SK-N-MC (cell line): Measurements from ENCODE around the gene PPP1R1C.

Experiments used
- DNase-seq: peaks from one replicate; pipeline ENCODE4 v3.0.0-alpha.2; 2011; ENCODE audit warnings: low read depth, low spot score
- H3K27ac ChIP-seq: fragments of 200-600 bp; sonication (generic); 2 replicates; pipeline ENCODE4 v1.5.1; 2016; ENCODE audit warnings: mixed run types
- H3K36me3 ChIP-seq: fragments of 200-600 bp; sonication (generic); 2 replicates; pipeline ENCODE4 v1.6.1; 2017; ENCODE audit warnings: antibody characterized with exemption, low read length, mixed read lengths; ENCODE audit not compliant: insufficient read depth
- H3K4me3 ChIP-seq: fragments of 200-600 bp; sonication (generic); 2 replicates; pipeline ENCODE4 v1.5.1; 2016
- H3K9ac ChIP-seq: fragments of 200-600 bp; sonication (generic); 2 replicates; pipeline ENCODE4 v1.8.0; 2017; ENCODE audit warnings: mixed run types, mixed read lengths; ENCODE audit not compliant: insufficient read length
- H3K9me3 ChIP-seq: fragments of 200-600 bp; sonication (generic); 2 replicates; pipeline ENCODE4 v1.6.1; 2017; ENCODE audit warnings: low read depth, mild to moderate bottlenecking, antibody characterized with exemption, low read length, moderate library complexity, mixed read lengths
- EZH2 ChIP-seq: fragments of 200-600 bp; sonication (generic); IDR thresholded peaks from one replicate; pipeline ENCODE4 v1.6.1; 2017; ENCODE audit warnings: antibody characterized with exemption
- FOXP2 ChIP-seq: optimal IDR thresholded peaks from 2 replicates; pipeline ENCODE3; 2011; ENCODE audit warnings: mild to moderate bottlenecking, moderate library complexity; ENCODE audit not compliant: insufficient read depth; ENCODE audit errors: extremely low read length, control extremely low read depth
- POLR2AphosphoS5 ChIP-seq: IDR thresholded peaks from 2 replicates; pipeline ENCODE4 v1.6.1; 2012; ENCODE audit warnings: mild to moderate bottlenecking, low read depth, low read length, borderline replicate concordance

Gene PPP1R1C

GRCh38 chr2:182098648-182099047 lies 113.0 kb downstream of the PPP1R1C start:
- Histone ChIP-seq H3K36me3 (no peaks in the 10 kb centered on the region), H3K4me3 (no peak overlapping the region), H3K27ac (no peak overlapping the region), H3K9ac (no peak overlapping the region), H3K9me3 (no peaks in the 10 kb centered on the region)
- TF ChIP-seq EZH2: no peak
- no peak for TF ChIP-seq POLR2AphosphoS5
- no peak for TF ChIP-seq FOXP2
- no peak for DNase-seq

- no peak for DNase-seq
- Histone ChIP-seq H3K27ac (no peak overlapping the region), H3K9me3 (no peaks in the 10 kb centered on the region), H3K9ac (no peak overlapping the region), H3K36me3 (no peaks in the 10 kb centered on the region), H3K4me3 (no peak overlapping the region)
- no peak for TF ChIP-seq FOXP2
- no peak for TF ChIP-seq POLR2AphosphoS5
- no peak for TF ChIP-seq EZH2
Measured at GRCh38 chr2:182101263-182101662, 115.6 kb downstream of the PPP1R1C start.

GRCh38 chr2:182103526-182103925 lies 117.9 kb downstream of the PPP1R1C start:
- H3K9me3 ChIP-seq: no peaks in the 10 kb centered on the region
- H3K27ac ChIP-seq: no peak overlapping the region
- no peaks in the 10 kb centered on the region for H3K36me3 ChIP-seq
- no peak overlapping the region for H3K4me3 ChIP-seq
- TF ChIP-seq POLR2AphosphoS5 (no peak), FOXP2 (no peak), EZH2 (no peak)
- no peak overlapping the region for H3K9ac ChIP-seq
- no peak for DNase-seq

GRCh38 chr2:182110347-182110746 lies 124.7 kb downstream of the PPP1R1C start:
- H3K4me3 ChIP-seq: no peak overlapping the region
- DNase-seq: no peak
- no peak overlapping the region for H3K27ac ChIP-seq
- TF ChIP-seq POLR2AphosphoS5: no peak
- no peaks in the 10 kb centered on the region for H3K36me3 ChIP-seq
- H3K9ac ChIP-seq: no peak overlapping the region
- H3K9me3 ChIP-seq: no peaks in the 10 kb centered on the region

GRCh38 chr2:182113334-182113733 lies 127.7 kb downstream of the PPP1R1C start:
- Histone ChIP-seq H3K36me3 (no peaks in the 10 kb centered on the region), H3K4me3 (no peak overlapping the region), H3K27ac (no peak overlapping the region), H3K9ac (no peak overlapping the region), H3K9me3 (no peaks in the 10 kb centered on the region)
- DNase-seq: no peak
- TF ChIP-seq EZH2 (no peak), FOXP2 (no peak), POLR2AphosphoS5 (no peak)

- no peak overlapping the region for H3K9ac ChIP-seq
- no peak for DNase-seq
- no peak overlapping the region for H3K4me3 ChIP-seq
- no peak overlapping the region for H3K27ac ChIP-seq
- H3K9me3 ChIP-seq: no peaks in the 10 kb centered on the region
- H3K36me3 ChIP-seq: no peaks in the 10 kb centered on the region
- no peak for TF ChIP-seq EZH2
- no peak for TF ChIP-seq POLR2AphosphoS5
- no peak for TF ChIP-seq FOXP2
Measured at GRCh38 chr2:182115258-182115657, 129.6 kb downstream of the PPP1R1C start.

- DNase-seq: no peak
- TF ChIP-seq EZH2 (no peak), FOXP2 (no peak), POLR2AphosphoS5 (no peak)
- Histone ChIP-seq H3K4me3 (no peak overlapping the region), H3K27ac (no peak overlapping the region), H3K9me3 (no peaks in the 10 kb centered on the region), H3K9ac (no peak overlapping the region), H3K36me3 (no peaks in the 10 kb centered on the region)
Measured at GRCh38 chr2:182116774-182117173, 131.1 kb downstream of the PPP1R1C start.

GRCh38 chr2:182117196-182117595 lies 131.5 kb downstream of the PPP1R1C start:
- H3K9ac ChIP-seq: no peak overlapping the region
- no peaks in the 10 kb centered on the region for H3K9me3 ChIP-seq
- H3K36me3 ChIP-seq: no peaks in the 10 kb centered on the region
- no peak for DNase-seq
- H3K4me3 ChIP-seq: no peak overlapping the region
- TF ChIP-seq FOXP2 (no peak), POLR2AphosphoS5 (no peak), EZH2 (no peak)
- no peak overlapping the region for H3K27ac ChIP-seq

- Histone ChIP-seq H3K27ac (no peak overlapping the region), H3K9ac (no peak overlapping the region), H3K36me3 (no peaks in the 10 kb centered on the region), H3K4me3 (no peak overlapping the region), H3K9me3 (no peaks in the 10 kb centered on the region)
- TF ChIP-seq FOXP2 (no peak), POLR2AphosphoS5 (no peak), EZH2 (no peak)
- DNase-seq: no peak
Measured at GRCh38 chr2:182128821-182129707, 143.4 kb downstream of the PPP1R1C start.
